GM21360 (cell line): ENCODE results near the gene GAB3.
"Not testable (repeated sequence)": the region's sequence is repeated elsewhere in the genome, so short reads cannot be mapped to it uniquely, and the experiment has no call there.

Experiments
- ATAC-seq: cut with Tn5 transposase; IDR thresholded peaks from one replicate; pipeline ENCODE4 v1.9.1; 2021; ENCODE audit warnings: mild to moderate bottlenecking, moderate library complexity; ENCODE audit not compliant: unreplicated experiment

GAB3 gene

GRCh38 chrX:154658957-154659356 is 91.9 kb downstream of the GAB3 start:
- no peak for ATAC-seq

- no peak for ATAC-seq
Measured at GRCh38 chrX:154658187-154658586, 92.7 kb downstream of the GAB3 start.

GRCh38 chrX:154657226-154657805 is 93.6 kb downstream of the GAB3 start:
- ATAC-seq: no peak

GRCh38 chrX:154655786-154656185 is 95.1 kb downstream of the GAB3 start:
- ATAC-seq: no peak

GRCh38 chrX:154655346-154655745 is 95.5 kb downstream of the GAB3 start:
- no peak for ATAC-seq

- no peak for ATAC-seq
Measured at GRCh38 chrX:154654925-154655324, 96.0 kb downstream of the GAB3 start.

- no peak for ATAC-seq
Measured at GRCh38 chrX:154654372-154654771, 96.5 kb downstream of the GAB3 start.

GRCh38 chrX:154653413-154653812 is 97.5 kb downstream of the GAB3 start, which contains the start of gene CTAG2:
CTAG2 (minus strand) TSS chrX:154653579; CDS start chrX:154653515, 64 bp downstream.
- not testable (repeated sequence) for ATAC-seq

- no peak for ATAC-seq
Measured at GRCh38 chrX:154653048-154653401, 97.9 kb downstream of the GAB3 start.

GRCh38 chrX:154652311-154653047 is 98.4 kb downstream of the GAB3 start:
- ATAC-seq: no peak

GRCh38 chrX:154650221-154650510 is 100.7 kb downstream of the GAB3 start:
- ATAC-seq: no peak

GRCh38 chrX:154649503-154650220 is 101.2 kb downstream of the GAB3 start:
- ATAC-seq: no peak

GRCh38 chrX:154648931-154649330 is 101.9 kb downstream of the GAB3 start:
- no peak for ATAC-seq

GRCh38 chrX:154645745-154646378 is 105.0 kb downstream of the GAB3 start:
- not testable (repeated sequence) for ATAC-seq

- not testable (repeated sequence) for ATAC-seq
Measured at GRCh38 chrX:154643708-154644107, 107.2 kb downstream of the GAB3 start.

- not testable (repeated sequence) for ATAC-seq
Measured at GRCh38 chrX:154641740-154642139, 109.1 kb downstream of the GAB3 start.

GRCh38 chrX:154633661-154634060 is 117.2 kb downstream of the GAB3 start:
- not testable (repeated sequence) for ATAC-seq

- not testable (repeated sequence) for ATAC-seq
Measured at GRCh38 chrX:154630949-154631348, 119.9 kb downstream of the GAB3 start.

GRCh38 chrX:154628960-154629359 is 121.9 kb downstream of the GAB3 start:
- ATAC-seq: not testable (repeated sequence)
